SK-N-SH treated with all-trans-retinoic acid at 6 μM for 48 hours (cell line): ENCODE data around the gene STK4.

Experiments
- ATAC-seq: fragments of 200-7000 bp; cut with Tn5 transposase; 3 replicates; pipeline ENCODE4 v1.9.1; 2020; ENCODE audit warnings: mild to moderate bottlenecking, moderate library complexity
- ARNTL ChIP-seq: fragments of 450-650 bp; formaldehyde crosslinking; IDR thresholded peaks from 2 replicates; pipeline ENCODE4 v1.5.0; 2020; ENCODE audit warnings: low read depth, mild to moderate bottlenecking, moderate library complexity, borderline replicate concordance
- BACH2 ChIP-seq: fragments of 250-450 bp; sonication (Bioruptor Pico); IDR thresholded peaks from 2 replicates; pipeline ENCODE4 v1.9.0; 2021; ENCODE audit warnings: mild to moderate bottlenecking, borderline replicate concordance
- CSDC2 ChIP-seq: fragments of 250-450 bp; sonication (Bioruptor Pico); IDR thresholded peaks from 2 replicates; pipeline ENCODE4 v1.5.0; 2020; ENCODE audit warnings: mild to moderate bottlenecking, moderate library complexity
- ESRRG ChIP-seq: fragments of 250-450 bp; sonication (Bioruptor Pico); IDR thresholded peaks from 2 replicates; pipeline ENCODE4 v1.6.1; 2021; ENCODE audit warnings: mild to moderate bottlenecking
- GLIS3 ChIP-seq: fragments of 250-450 bp; sonication (Bioruptor Pico); IDR thresholded peaks from 2 replicates; pipeline ENCODE4 v1.5.0; 2020; ENCODE audit warnings: mild to moderate bottlenecking, moderate library complexity
- ISL1 ChIP-seq: fragments of 250-450 bp; sonication (Bioruptor Pico); IDR thresholded peaks from 2 replicates; pipeline ENCODE4 v2.1.2; 2022; ENCODE audit warnings: mild to moderate bottlenecking, moderate library complexity
- PATZ1 ChIP-seq: fragments of 250-450 bp; sonication (Bioruptor Pico); IDR thresholded peaks from 2 replicates; pipeline ENCODE4 v1.8.0; 2020; ENCODE audit warnings: mild to moderate bottlenecking, moderate library complexity, borderline replicate concordance
- POU6F1 ChIP-seq: fragments of 250-450 bp; sonication (Bioruptor Pico); IDR thresholded peaks from 2 replicates; pipeline ENCODE4 v1.8.0; 2021; ENCODE audit warnings: low read depth, mild to moderate bottlenecking, moderate library complexity, borderline replicate concordance
- PPARA ChIP-seq: fragments of 250-450 bp; sonication (Bioruptor Pico); IDR thresholded peaks from 2 replicates; pipeline ENCODE4 v1.5.0; 2020; ENCODE audit warnings: mild to moderate bottlenecking, borderline replicate concordance
- RARB ChIP-seq: fragments of 250-450 bp; sonication (Bioruptor Pico); IDR thresholded peaks from 2 replicates; pipeline ENCODE4 v1.8.0; 2021; ENCODE audit warnings: mild to moderate bottlenecking, moderate library complexity
- SNAI2 ChIP-seq: fragments of 250-450 bp; sonication (Bioruptor Pico); IDR thresholded peaks from 2 replicates; pipeline ENCODE4 v1.5.0; 2020; ENCODE audit warnings: mild to moderate bottlenecking, moderate library complexity
- TCF4 ChIP-seq: fragments of 250-450 bp; sonication (Bioruptor Pico); IDR thresholded peaks from 2 replicates; pipeline ENCODE4 v1.8.0; 2021; ENCODE audit warnings: mild to moderate bottlenecking, moderate library complexity, borderline replicate concordance
- TOX ChIP-seq: fragments of 250-450 bp; sonication (Bioruptor Pico); IDR thresholded peaks from 2 replicates; pipeline ENCODE4 v1.8.0; 2021; ENCODE audit warnings: mild to moderate bottlenecking, moderate library complexity, borderline replicate concordance
- ZC3H10 ChIP-seq: fragments of 250-450 bp; sonication (Bioruptor Pico); IDR thresholded peaks from 2 replicates; pipeline ENCODE4 v1.5.1; 2021; ENCODE audit warnings: mild to moderate bottlenecking, moderate library complexity
- ZFP30 ChIP-seq: fragments of 450-650 bp; formaldehyde crosslinking; IDR thresholded peaks from 2 replicates; pipeline ENCODE4 v1.5.0; 2022; ENCODE audit warnings: mild to moderate bottlenecking, moderate library complexity
- ZNF565 ChIP-seq: fragments of 450-650 bp; formaldehyde crosslinking; conservative IDR thresholded peaks from 2 replicates; pipeline ENCODE4 v1.5.0; 2020; ENCODE audit warnings: low read depth, mild to moderate bottlenecking, moderate library complexity
- ZNF8 ChIP-seq: fragments of 450-650 bp; formaldehyde crosslinking; IDR thresholded peaks from 2 replicates; pipeline ENCODE4 v1.5.0; 2020; ENCODE audit warnings: mild to moderate bottlenecking, moderate library complexity
- TF ChIP-seq, protein P1 (sequence below): fragments of 250-450 bp; sonication (Bioruptor Pico); IDR thresholded peaks from 2 replicates; pipeline ENCODE4 v1.5.1; 2020; ENCODE audit warnings: low read depth, mild to moderate bottlenecking, moderate library complexity
- TF ChIP-seq, protein P2 (sequence below): fragments of 250-450 bp; sonication (Bioruptor Pico); IDR thresholded peaks from 2 replicates; pipeline ENCODE4 v1.5.1; 2021; ENCODE audit warnings: mild to moderate bottlenecking, moderate library complexity
- TF ChIP-seq, protein P3 (sequence below): fragments of 250-450 bp; sonication (Bioruptor Pico); IDR thresholded peaks from 2 replicates; pipeline ENCODE4 v1.5.0; 2020; ENCODE audit warnings: mild to moderate bottlenecking, moderate library complexity

Gene STK4

GRCh38 chr20:45053430-45054351, 87.4 kb downstream of the STK4 start:
- peak; percentile 72 for ATAC-seq
- TF ChIP-seq ZC3H10 (peak; percentile 19; the same call in 1 of the 2 replicates), CSDC2 (CRISPR knock-in tag) (no peak)

GRCh38 chr20:45055056-45055455, 88.7 kb downstream of the STK4 start:
- TF ChIP-seq, protein P1, sequence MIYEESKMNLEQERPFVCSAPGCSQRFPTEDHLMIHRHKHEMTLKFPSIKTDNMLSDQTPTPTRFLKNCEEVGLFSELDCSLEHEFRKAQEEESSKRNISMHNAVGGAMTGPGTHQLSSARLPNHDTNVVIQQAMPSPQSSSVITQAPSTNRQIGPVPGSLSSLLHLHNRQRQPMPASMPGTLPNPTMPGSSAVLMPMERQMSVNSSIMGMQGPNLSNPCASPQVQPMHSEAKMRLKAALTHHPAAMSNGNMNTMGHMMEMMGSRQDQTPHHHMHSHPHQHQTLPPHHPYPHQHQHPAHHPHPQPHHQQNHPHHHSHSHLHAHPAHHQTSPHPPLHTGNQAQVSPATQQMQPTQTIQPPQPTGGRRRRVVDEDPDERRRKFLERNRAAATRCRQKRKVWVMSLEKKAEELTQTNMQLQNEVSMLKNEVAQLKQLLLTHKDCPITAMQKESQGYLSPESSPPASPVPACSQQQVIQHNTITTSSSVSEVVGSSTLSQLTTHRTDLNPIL (CRISPR knock-in tag): no peak
- TF ChIP-seq ZFP30 (CRISPR knock-in tag) (no peak), PPARA (CRISPR knock-in tag) (no peak), ISL1 (CRISPR knock-in tag) (no peak), TCF4 (CRISPR knock-in tag) (no peak), ARNTL (CRISPR knock-in tag) (no peak), PATZ1 (CRISPR knock-in tag) (no peak), ZC3H10 (no peak), RARB (CRISPR knock-in tag) (no peak), ZNF8 (CRISPR knock-in tag) (no peak), ESRRG (no peak), GLIS3 (CRISPR knock-in tag) (no peak), BACH2 (CRISPR knock-in tag) (no peak), CSDC2 (CRISPR knock-in tag) (no peak), SNAI2 (CRISPR knock-in tag) (no peak), POU6F1 (CRISPR knock-in tag) (no peak), ZNF565 (CRISPR knock-in tag) (no peak), TOX (no peak)
- TF ChIP-seq, protein P2, sequence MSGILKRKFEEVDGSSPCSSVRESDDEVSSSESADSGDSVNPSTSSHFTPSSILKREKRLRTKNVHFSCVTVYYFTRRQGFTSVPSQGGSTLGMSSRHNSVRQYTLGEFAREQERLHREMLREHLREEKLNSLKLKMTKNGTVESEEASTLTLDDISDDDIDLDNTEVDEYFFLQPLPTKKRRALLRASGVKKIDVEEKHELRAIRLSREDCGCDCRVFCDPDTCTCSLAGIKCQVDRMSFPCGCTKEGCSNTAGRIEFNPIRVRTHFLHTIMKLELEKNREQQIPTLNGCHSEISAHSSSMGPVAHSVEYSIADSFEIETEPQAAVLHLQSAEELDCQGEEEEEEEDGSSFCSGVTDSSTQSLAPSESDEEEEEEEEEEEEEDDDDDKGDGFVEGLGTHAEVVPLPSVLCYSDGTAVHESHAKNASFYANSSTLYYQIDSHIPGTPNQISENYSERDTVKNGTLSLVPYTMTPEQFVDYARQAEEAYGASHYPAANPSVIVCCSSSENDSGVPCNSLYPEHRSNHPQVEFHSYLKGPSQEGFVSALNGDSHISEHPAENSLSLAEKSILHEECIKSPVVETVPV: no peak
- TF ChIP-seq, protein P3, sequence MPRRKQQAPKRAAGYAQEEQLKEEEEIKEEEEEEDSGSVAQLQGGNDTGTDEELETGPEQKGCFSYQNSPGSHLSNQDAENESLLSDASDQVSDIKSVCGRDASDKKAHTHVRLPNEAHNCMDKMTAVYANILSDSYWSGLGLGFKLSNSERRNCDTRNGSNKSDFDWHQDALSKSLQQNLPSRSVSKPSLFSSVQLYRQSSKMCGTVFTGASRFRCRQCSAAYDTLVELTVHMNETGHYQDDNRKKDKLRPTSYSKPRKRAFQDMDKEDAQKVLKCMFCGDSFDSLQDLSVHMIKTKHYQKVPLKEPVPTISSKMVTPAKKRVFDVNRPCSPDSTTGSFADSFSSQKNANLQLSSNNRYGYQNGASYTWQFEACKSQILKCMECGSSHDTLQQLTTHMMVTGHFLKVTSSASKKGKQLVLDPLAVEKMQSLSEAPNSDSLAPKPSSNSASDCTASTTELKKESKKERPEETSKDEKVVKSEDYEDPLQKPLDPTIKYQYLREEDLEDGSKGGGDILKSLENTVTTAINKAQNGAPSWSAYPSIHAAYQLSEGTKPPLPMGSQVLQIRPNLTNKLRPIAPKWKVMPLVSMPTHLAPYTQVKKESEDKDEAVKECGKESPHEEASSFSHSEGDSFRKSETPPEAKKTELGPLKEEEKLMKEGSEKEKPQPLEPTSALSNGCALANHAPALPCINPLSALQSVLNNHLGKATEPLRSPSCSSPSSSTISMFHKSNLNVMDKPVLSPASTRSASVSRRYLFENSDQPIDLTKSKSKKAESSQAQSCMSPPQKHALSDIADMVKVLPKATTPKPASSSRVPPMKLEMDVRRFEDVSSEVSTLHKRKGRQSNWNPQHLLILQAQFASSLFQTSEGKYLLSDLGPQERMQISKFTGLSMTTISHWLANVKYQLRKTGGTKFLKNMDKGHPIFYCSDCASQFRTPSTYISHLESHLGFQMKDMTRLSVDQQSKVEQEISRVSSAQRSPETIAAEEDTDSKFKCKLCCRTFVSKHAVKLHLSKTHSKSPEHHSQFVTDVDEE: no peak
- ATAC-seq: no peak

GRCh38 chr20:45056473-45057173, 90.3 kb downstream of the STK4 start:
- no peak for ATAC-seq
- no peak for TF ChIP-seq ESRRG
- no peak for TF ChIP-seq PATZ1 (CRISPR knock-in tag)
- TF ChIP-seq, protein P2: no peak
- TF ChIP-seq, protein P3: no peak
- no peak for TF ChIP-seq TOX
